Superior temporal gyrus (tissue), 1 donor: Measurements from ENCODE around the gene IGSF5.
"Not testable (repeated sequence)": the region's sequence is repeated elsewhere in the genome, so short reads cannot be mapped to it uniquely, and the experiment has no call there.

Experiments
- DNase-seq: peaks from one replicate; pipeline ENCODE4 v3.0.0-alpha.2; 2016; ENCODE audit errors: extremely low spot score

Gene IGSF5

GRCh38 chr21:39738566-39738965 lies 6.4 kb upstream of the IGSF5 start:
- DNase-seq: no peak

GRCh38 chr21:39739531-39739930 lies 5.5 kb upstream of the IGSF5 start:
- DNase-seq: not testable (repeated sequence)

- DNase-seq: not testable (repeated sequence)
These were observed 2.4 kb upstream of the IGSF5 start for GRCh38 chr21:39742561-39742960.

GRCh38 chr21:39745332-39745731 lies 349 bp downstream of the IGSF5 start:
- not testable (repeated sequence) for DNase-seq

- no peak for DNase-seq
These were observed 5.7 kb downstream of the IGSF5 start for GRCh38 chr21:39750670-39751069.

- DNase-seq: no peak
These were observed 9.8 kb downstream of the IGSF5 start for GRCh38 chr21:39754811-39755210.

GRCh38 chr21:39756285-39756684 lies 11.3 kb downstream of the IGSF5 start:
- no peak for DNase-seq

- DNase-seq: no peak
These were observed 18.4 kb downstream of the IGSF5 start for GRCh38 chr21:39763272-39763970.

GRCh38 chr21:39774227-39774626 lies 29.2 kb downstream of the IGSF5 start:
- no peak for DNase-seq

GRCh38 chr21:39775816-39776215 lies 30.8 kb downstream of the IGSF5 start:
- DNase-seq: no peak

GRCh38 chr21:39776589-39776988 lies 31.6 kb downstream of the IGSF5 start:
- no peak for DNase-seq

- DNase-seq: no peak
These were observed 36.3 kb downstream of the IGSF5 start for GRCh38 chr21:39781331-39781730.

GRCh38 chr21:39788383-39788782 lies 43.4 kb downstream of the IGSF5 start:
- DNase-seq: peak; percentile 76

GRCh38 chr21:39796466-39796865 lies 51.5 kb downstream of the IGSF5 start:
- DNase-seq: no peak

- DNase-seq: peak; percentile 64
These were observed 54.2 kb downstream of the IGSF5 start for GRCh38 chr21:39799178-39799577.

GRCh38 chr21:39800311-39800710 lies 55.3 kb downstream of the IGSF5 start:
- no peak for DNase-seq

GRCh38 chr21:39802217-39802616 lies 57.2 kb downstream of the IGSF5 start:
- no peak for DNase-seq

- DNase-seq: no peak
These were observed 58.4 kb downstream of the IGSF5 start for GRCh38 chr21:39803393-39803792.

GRCh38 chr21:39804240-39804639 lies 59.3 kb downstream of the IGSF5 start:
- no peak for DNase-seq

GRCh38 chr21:39805983-39806382 lies 61.0 kb downstream of the IGSF5 start:
- no peak for DNase-seq

GRCh38 chr21:39807738-39808137 lies 62.8 kb downstream of the IGSF5 start:
- no peak for DNase-seq

- no peak for DNase-seq
These were observed 65.0 kb downstream of the IGSF5 start for GRCh38 chr21:39809936-39810335.

GRCh38 chr21:39812983-39813382 lies 68.0 kb downstream of the IGSF5 start:
- DNase-seq: peak; percentile 18

GRCh38 chr21:39818557-39818956 lies 73.6 kb downstream of the IGSF5 start:
- no peak for DNase-seq
